ENCODE data around the gene RPL35A. TPM values are rescaled to one million over a fixed set of nuclear protein-coding genes. Genes with fewer than 3 reads are reported as not detected.

Gene RPL35A
- total and polyA plus RNA-seq, 9 of the 15 experiments (the other 6 are each of a cell fraction or from before 2014, with no cell fraction given) = 1,475 to 2,942 (median 2,367) TPM

- TF ChIP-seq FOSL1 (tag; conservative IDR thresholded peaks at IDR 0.05) (0 out of 2 replicates have a peak, but pooled peaks have one; percentile 11), ZNF518B (CRISPR knock-in tag; IDR thresholded peaks at IDR 0.05) (no peak), E2F8 (IDR thresholded peaks at IDR 0.05; ENCODE audit: low read depth, partially characterized antibody) (no peak), ZNF239 (CRISPR knock-in tag; IDR thresholded peaks at IDR 0.05) (no peak), POLR2B (IDR thresholded peaks at IDR 0.05; ENCODE audit: low read depth, partially characterized antibody) (peak; percentile 99), ATF7 (IDR thresholded peaks at IDR 0.05) (peak; percentile 75; the same call in 1 of the 2 replicates), SRSF1 (IDR thresholded peaks at IDR 0.05; ENCODE audit: low read depth, low read length) (no peak), RAD21 (CRISPR knock-in tag; conservative IDR thresholded peaks at IDR 0.05 in 1 of 2, IDR thresholded peaks at IDR 0.05 in 1 of 2) (no peak), PREB (CRISPR knock-in tag; IDR thresholded peaks at IDR 0.05) (no peak), RB1 (IDR thresholded peaks at IDR 0.05; ENCODE audit: low read depth) (peak; percentile 58), EP400 (IDR thresholded peaks at IDR 0.05) (peak; percentile 98), ZNF79 (CRISPR knock-in tag; IDR thresholded peaks at IDR 0.05; ENCODE audit: low read depth) (no peak), SMC3 (conservative IDR thresholded peaks at IDR 0.05; ENCODE audit: insufficient read depth, low read depth, low read length) (0 out of 2 replicates have a peak, but pooled peaks have one; percentile 29), THAP7 (CRISPR knock-in tag; IDR thresholded peaks at IDR 0.05) (no peak), ZNF431 (CRISPR knock-in tag; IDR thresholded peaks at IDR 0.05) (peak; percentile 30; the same call in 1 of the 2 replicates), BMI1 (IDR thresholded peaks at IDR 0.05; ENCODE audit: low read length) (peak; percentile 92), ZNF253 (CRISPR knock-in tag; conservative IDR thresholded peaks at IDR 0.05) (no peak), RFX1 (IDR thresholded peaks at IDR 0.05) (peak; percentile 100), CBX8 (IDR thresholded peaks at IDR 0.05; ENCODE audit: borderline replicate concordance, extremely low read depth, low read depth, low read length, poor library complexity, severe bottlenecking) (no peak)
Observed at GRCh38 chr3:197949778-197950676, at the start of gene RPL35A (continued).

Data from K562 (cell line).